Measurements from ENCODE around the gene BAHD1. TPM values are rescaled to one million over a fixed set of nuclear protein-coding genes. Genes with fewer than 3 reads are reported as not detected.

Gene BAHD1
- total RNA-seq, 1 experiment from 2014 or later: 26.7 TPM

DNA sequence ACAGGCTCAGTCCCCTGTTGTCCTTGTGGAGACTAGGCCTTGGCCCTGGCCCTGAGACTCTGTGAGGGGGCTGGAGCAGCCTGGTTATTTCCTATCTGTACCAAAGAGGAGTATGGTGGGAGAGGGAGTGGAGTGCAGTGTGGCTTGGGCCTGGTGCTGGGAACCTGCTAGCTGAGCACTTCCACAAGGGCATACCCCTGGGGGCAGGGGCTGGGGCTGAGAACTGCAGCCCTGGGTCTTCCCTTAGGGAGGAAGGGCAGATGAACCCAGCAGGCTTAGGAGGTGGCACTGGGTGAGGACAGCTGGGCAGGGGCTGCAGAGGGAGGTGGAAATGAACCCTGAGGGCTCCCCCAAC lies 26.5 kb downstream of the BAHD1 start:
- DNase-seq (ENCODE audit: low spot score): no peak

DNA sequence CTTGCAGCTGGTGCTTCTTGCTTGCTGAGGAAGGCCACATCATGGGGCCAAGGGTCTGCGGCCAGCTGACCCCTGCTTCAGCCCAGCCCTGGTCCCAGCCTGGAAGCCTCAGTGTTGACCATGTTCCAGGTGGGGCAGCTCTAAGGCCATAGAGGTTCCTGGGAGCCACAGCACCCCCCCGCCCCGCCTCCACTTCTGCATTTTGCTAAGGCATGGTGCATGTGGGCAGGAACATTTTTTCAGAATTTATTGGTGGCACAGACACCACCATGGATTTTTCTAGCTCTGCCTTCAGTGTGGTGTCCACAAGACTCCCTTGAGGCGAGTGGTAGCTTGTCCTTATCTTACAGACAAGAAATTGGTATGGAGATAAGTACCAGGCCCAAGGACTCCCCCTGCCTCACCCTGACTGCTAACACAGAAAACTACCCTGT lies 28.2 kb downstream of the BAHD1 start:
- DNase-seq (ENCODE audit: low spot score): no peak

DNA sequence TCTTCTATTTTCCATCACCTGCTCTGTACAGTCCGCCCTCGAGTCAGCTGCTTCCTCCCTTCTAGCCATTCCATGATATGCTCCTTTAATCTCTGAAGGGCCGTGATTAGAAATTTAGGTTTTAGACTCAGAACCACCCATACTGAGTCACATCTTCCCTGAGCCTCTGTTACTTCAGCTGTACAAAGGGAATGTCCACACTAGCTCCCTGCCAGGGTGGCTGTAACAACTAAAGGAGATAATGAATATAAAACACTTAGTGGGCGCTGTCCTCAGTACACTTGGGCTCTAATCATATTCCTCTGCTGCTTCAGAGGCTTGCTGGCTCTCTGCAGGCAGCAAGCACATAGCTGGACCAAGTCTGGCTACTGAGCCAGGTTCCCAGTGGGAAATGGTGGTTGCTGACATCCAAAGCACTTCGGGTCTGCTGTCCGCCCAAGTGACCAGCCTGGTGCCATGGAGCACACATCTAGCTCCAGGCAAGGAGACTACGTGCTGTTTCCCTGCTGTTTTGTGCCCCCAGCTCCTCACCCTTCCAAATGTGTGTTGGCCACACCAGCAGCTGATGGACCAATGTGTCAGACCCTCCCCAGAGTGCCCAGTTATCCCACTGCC lies 29.1 kb downstream of the BAHD1 start:
- no peak for DNase-seq (ENCODE audit: low spot score)

DNA sequence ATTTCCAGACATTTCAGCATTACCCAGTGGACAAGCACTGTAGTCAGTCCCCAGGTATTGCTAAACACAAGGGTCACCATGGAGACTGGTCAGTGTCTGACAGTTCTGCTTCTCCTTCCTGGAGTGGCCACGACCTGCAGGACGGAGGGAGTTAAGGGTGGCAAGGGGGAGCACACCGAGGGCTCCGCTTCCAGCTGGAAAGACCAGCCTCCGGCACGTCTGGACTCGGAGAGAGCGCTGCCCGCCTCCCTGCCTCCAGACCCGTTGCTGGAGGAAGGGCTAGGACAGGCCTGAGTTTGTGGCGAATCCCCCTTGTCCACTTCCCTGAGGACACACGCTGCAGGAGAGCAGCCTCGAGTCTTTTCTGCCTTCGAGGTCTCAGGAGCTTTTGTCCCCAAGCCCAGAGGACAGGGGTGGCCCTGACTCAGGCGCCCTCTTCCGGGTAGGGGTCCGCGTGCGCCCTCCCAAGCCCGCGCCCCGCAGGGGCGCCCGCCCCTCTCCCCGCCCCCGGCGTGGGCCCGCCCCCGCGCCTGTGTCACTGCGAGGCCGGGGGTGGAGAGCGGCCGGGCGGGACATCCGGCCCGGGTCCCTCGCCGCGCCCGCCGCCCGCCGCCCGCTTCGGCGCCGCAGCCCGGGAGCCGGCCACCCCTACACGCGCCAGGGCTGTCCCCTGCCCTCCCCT lies 29.8 kb downstream of the BAHD1 start, which contains the start of gene CHST14:
Gene CHST14 (plus strand): TSS at position 562 of the 682 bp plus-strand sequence. CDS start 230 bp downstream, outside the sequence.
- peak; percentile 83 for DNase-seq (ENCODE audit: low spot score)

DNA sequence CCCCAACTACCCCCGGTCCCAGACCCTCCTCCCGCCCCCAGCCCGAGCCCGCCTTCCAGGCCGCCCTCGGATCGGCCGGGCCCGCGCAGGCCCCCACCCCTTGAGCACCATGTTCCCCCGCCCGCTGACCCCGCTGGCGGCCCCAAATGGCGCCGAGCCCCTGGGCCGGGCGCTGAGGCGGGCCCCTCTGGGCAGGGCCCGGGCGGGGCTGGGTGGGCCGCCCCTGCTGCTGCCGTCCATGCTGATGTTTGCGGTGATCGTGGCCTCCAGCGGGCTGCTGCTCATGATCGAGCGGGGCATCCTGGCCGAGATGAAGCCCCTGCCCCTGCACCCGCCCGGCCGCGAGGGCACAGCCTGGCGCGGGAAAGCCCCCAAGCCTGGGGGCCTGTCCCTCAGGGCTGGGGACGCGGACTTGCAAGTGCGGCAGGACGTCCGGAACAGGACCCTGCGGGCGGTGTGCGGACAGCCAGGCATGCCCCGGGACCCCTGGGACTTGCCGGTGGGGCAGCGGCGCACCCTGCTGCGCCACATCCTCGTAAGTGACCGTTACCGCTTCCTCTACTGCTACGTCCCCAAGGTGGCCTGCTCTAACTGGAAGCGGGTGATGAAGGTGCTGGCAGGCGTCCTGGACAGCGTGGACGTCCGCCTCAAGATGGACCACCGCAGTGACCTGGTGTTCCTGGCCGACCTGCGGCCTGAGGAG lies 30.5 kb downstream of the BAHD1 start:
- peak; percentile 5 for DNase-seq (ENCODE audit: low spot score)

DNA sequence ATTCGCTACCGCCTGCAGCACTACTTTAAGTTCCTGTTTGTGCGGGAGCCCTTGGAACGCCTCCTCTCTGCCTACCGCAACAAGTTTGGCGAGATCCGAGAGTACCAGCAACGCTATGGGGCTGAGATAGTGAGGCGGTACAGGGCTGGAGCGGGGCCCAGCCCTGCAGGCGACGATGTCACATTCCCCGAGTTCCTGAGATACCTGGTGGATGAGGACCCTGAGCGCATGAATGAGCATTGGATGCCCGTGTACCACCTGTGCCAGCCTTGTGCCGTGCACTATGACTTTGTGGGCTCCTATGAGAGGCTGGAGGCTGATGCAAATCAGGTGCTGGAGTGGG lies 31.0 kb downstream of the BAHD1 start:
- DNase-seq (ENCODE audit: low spot score): peak; percentile 52

DNA sequence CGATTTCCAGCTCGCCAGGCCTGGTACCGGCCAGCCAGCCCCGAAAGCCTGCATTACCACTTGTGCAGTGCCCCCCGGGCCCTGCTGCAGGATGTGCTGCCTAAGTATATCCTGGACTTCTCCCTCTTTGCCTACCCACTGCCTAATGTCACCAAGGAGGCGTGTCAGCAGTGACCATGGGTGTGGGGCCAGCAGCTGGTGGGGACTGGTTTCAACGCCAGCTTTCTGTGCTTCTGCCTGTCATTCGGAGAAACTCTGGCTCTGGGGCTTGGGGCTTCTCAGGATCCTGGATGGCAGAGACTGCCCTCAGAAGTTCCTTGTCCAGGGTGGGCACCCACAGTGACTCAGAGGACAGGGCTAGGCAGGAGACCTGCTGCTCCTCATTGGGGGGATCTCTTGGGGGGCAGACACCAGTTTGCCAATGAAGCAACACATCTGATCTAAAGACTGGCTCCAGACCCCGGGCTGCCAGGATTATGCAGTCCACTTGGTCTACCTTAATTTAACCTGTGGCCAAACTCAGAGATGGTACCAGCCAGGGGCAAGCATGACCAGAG lies 31.5 kb downstream of the BAHD1 start:
- DNase-seq (ENCODE audit: low spot score): no peak

DNA sequence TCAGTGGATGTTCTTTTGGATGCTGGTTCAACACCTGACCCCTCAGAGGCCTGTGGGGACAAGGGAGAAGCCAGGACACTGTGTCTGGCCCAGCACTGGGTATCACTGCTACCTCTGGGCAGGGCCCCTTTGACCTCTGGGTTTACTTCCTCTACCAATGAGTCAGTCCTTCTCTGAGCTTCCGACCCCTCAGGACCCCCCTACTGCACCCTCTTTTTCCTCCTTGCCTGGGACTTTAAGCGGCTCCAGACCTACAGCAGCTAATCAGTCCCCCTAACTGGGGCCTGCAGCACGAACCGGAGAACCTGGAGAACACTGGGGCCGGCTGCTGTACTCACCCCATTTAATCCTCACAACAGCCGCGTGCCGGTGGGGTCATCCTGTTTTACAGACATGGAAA lies 33.8 kb downstream of the BAHD1 start:
- no peak for DNase-seq (ENCODE audit: low spot score)

DNA sequence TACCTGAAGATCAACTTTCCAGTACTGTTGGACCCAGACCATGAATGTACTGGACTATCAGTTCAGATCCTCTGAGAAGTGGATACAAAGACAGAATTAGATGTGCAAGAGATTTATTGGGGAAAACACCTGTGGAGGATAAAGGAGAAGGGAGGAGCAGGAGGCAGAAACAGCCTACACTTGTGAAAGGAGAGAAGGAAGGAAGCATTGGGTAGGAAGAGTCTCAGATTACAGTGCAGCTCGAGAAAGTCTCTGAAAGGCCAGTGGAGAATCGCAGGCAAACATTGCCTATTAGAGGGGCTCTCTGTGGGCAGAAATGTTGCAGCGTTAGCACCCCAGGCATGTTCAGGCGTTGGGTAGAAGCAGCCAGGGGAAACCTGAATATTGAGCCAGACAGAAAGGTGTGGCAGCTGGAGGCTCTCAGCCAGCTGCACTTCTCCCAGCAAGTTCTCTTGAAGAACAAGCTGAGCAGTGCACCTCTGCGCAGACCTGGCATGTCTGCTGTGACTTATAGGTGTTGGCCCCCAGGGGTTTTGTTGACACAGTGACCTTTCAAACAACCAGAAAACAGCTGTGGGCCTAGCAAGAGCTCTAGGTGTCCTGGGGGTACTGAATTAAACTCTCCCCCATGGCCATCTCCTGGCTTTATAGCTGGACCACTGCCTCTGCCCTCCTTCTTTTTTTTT lies 37.0 kb downstream of the BAHD1 start:
- no peak for DNase-seq (ENCODE audit: low spot score)

DNA sequence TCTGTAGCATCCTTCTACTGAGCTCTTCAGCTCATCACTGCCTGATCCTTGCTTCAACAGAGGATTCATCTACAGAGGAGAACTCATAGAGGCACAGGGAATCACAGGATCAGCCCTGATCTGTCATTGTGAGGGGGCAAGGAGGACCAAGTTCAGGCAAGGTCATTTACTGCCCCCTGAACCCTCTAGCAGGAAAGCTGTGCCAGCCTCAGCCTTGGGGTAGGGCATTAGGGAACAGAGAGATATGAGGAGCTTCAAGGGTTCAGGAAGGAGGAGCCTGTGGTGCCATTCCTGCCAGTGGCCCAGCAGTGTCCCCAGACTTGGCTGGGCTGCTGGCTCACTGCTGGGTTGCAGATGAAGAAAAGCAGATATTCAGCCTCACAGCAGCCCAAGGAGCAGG lies 38.3 kb downstream of the BAHD1 start:
- DNase-seq (ENCODE audit: low spot score): no peak

DNA sequence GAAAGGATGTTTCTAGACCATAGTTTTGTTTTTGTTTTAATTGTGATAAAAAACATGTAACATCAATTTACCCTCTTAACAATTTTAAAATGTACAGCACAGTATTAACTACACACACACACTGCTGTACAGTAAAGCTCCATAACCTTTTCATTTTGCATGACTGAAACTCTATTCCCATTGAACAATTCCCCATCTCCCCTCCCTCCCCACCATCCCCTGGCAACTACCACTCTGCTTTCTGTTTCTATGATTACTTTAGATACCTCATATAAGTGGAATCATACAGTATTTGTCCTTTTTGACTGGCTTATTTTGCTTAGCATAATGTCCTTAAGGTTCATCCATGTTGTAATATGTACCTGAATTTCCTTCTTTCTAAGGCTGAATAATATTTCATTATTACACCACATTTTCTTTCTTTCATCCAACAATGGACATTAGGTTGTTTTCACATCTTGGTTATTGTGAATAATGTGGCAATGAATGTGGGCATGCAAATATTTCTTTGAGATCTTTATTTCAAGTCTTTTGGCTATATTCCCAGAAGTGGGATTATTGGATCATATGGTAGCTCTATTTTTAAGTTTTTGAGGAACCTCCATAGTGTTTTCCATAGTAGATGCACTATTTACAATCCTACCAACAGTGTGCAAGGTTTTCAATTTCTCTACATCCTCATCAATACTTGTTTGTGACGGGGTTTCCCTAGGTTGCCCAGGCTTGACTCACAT lies 40.8 kb downstream of the BAHD1 start:
- no peak for DNase-seq (ENCODE audit: low spot score)

DNA sequence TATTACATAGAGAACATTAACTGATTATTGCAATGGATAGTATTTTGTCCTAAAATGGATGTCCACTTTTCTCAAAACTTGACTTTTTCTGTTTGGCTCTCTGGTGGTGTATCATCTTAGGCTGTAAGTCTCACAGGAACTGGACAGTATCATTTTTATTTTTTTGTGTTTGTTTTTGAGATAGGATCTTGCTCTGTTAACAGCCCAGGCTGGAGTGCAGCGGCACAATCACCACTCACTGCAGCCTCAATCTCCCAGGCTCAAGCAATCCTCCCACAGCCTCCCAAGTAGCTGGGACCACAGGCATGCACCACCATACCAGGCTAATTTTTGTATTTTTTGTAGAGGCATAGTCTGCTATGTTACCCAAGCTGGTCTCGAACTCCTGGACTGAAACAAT lies 43.2 kb downstream of the BAHD1 start:
- DNase-seq (ENCODE audit: low spot score): no peak

DNA sequence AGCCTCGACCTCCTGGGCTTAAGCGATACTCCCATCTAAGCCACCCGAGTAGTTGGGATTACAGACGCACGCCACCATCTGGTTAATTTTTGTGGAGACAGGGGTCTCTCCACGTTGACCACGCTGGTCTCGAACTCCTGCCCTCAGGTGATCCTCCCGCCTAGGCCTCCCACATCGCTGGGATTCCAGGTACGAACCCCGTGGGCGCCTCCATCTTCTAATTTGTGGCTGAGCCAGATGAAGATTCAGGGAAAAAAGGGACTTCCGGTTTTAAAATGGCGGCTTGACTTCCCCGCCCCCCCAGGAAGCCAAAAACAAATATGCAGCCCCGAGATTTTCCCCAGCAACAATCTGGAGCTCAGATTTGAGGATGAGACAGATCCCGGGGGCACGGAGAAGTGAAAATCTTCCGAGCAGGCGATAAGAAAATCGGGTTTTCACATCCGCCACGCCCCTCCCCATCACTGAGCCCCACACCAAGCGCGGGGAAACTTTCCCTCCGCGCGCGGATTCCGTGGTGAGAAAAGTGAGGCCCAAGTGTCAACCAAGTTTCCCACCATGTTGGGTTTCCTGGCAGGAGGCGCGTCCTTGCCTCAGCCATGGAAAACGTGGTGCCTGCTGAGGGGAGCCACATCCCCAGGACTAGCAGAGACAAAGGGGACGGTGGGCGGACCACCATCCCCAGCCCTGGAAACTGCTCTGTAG lies 45.5 kb downstream of the BAHD1 start:
- no peak for DNase-seq (ENCODE audit: low spot score)

DNA sequence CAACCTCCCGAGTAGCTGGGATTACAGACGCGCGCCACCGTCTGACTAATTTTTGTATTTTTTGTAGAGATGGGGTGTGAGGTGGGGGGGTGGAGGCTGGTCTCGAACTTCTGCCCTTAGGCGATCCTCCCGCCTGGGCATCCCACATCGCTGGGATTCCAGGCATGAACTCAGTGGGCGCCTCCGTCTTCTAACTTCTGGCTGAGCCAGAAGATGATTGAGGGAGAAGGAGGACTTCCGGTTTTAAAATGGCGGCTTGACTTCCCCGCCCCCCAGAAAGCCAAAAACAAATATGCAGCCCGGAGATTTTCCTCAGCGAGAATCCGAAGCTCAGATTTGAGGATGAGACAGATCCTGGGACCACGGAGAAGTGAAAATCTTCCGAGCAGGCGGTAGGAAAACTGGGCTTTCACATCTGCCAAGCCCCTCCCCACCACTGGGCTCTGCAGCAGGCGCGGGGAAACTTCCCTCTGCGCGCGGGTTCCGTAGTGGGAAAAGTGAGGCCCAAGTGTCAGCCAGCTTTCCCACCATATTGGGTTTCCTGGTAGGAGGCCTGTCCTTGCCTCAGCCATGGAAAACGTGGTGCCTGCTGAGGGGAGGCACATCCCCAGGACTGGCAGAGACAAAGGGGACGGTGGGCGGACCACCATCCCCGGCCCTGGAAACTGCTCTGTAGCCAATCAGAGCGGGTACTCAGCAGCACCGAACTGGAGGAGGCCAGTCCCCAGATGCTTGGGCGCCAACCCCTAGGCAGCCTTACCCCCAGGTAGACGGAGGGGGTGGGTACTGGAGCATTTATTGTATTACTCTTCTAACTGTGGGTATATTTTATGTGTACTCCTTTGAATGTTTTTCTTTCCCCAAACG lies 47.3 kb downstream of the BAHD1 start:
- no peak for DNase-seq (ENCODE audit: low spot score)

DNA sequence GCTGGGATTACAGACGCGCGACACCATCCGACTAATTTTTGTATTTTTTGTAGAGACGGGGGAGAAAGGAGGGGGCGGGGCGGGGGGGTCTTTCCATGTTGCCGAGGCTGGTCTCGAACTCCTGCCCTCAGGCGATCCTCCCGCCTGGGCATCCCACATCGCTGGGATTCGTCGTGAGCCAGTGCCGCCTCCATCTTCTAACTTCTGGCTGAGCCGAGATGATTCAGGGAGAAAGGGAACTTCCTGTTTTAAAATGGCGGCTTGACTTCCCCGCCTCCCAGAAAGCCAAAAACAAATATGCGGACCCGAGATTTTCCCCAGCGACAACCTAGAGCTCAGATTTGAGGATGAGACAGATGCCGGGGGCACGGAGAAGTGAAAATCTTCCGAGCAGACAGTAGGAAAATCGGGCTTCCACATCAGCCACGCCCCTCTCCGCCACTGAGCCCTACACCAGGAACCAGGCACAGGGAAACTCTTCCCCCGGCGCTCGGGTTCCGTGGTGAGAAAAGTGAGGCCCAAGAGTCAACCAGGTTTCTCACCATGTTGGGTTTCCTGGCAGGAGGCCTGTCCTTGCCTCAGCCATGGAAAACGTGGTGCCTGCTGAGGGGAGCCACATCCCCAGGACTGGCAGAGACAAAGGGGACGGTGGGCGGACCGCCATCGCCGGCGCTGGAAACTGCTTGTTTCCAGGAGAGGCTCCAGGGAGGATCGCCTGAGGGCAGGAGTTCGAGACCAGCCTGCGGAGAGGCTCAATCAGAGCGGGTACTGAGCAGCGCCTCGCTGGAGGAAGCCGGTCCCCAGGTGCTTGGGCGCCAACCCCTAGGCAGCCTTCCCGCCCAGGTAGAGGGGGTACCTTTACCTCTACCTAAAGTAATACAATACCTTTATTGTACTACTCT lies 48.8 kb downstream of the BAHD1 start:
- no peak for DNase-seq (ENCODE audit: low spot score)

DNA sequence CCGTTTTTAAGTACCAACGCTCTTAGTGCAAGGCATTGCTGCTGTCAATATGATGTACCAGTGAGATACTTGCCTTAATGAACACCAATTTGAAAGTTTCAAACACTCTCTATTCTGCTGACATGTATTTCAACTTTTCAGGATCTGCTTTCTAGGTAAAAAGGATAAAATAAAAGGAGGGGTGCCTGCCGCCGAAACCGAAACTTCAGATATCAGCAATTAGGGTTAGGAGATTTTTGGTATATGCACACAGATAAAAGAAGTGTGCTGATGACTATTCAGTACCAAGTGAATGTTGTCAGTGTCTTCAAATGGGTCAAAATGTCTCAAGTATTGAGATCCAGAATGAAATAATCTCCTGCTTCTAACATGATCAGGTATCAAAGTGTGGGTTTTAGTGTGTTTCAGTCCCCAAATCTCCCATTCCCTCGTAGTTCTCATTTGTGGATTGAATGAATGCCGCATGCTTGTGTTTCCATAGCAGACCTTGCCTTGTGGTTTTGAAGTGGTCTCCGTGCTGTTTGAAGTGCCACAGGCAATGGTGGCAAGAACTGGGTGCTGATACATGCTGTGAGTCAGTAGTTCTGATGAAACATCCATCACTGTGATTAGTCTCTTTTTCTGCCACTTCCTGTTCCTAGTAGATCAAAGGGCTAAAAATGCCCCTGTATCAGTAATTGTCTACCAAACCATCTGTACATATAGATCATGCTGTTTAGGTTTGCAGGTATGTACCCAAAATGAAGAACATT lies 52.5 kb downstream of the BAHD1 start:
- no peak for DNase-seq (ENCODE audit: low spot score)

DNA sequence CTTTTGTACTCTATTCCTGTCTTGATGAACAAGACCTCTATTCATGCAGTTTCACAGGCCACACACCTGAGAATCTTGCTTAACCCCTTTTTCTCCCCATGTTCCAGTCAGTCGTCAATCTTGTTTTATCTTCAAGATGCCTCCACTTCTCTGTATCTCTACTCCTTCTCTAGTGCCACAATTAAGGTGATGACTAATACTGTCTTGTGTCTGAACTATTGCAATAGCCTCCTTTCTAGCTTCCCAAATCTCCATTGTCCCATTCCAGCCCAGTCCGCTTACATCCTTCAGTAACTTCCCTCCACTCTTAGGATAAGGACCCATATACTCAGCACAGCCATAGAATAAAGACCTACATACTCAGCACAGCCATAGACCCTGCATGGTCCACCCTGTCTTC lies 54.8 kb downstream of the BAHD1 start:
- no peak for DNase-seq (ENCODE audit: low spot score)

DNA sequence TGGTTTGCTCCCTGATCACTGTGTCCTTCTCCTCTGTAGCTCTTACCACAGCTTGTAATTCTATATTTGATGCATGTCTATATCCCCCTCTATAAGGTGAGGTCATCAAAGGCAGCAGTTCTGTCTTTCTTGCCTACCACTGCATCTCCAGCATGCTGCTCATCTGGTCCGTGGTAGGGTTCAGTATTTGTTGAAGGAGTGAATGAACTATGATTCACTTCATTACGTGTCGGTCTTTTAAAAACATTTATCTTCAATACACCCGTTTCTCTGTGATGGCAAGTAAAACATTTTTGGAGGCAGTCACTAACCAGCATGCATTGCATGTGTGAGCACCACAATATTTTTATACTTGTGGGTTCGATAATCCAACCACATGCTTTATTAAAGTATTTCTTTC lies 57.7 kb downstream of the BAHD1 start:
- DNase-seq (ENCODE audit: low spot score): no peak
